HUES64 (cell line): ENCODE results near the gene LRRTM1.

Source experiments
- H3K27ac ChIP-seq: 2 replicates; pipeline ENCODE4 v1.7.0; 2013; ENCODE audit warnings: low read depth, low read length, inconsistent platforms
- H3K27me3 ChIP-seq: 2 replicates; pipeline ENCODE4 v1.6.1; 2013; ENCODE audit warnings: mild to moderate bottlenecking, low read length; ENCODE audit not compliant: insufficient read depth
- H3K36me3 ChIP-seq: 2 replicates; pipeline ENCODE4 v1.6.1; 2013; ENCODE audit warnings: mild to moderate bottlenecking, low read length; ENCODE audit not compliant: insufficient read depth
- H3K4me1 ChIP-seq: 2 replicates; pipeline ENCODE4 v1.6.1; 2013; ENCODE audit warnings: mild to moderate bottlenecking, low read length, moderate library complexity; ENCODE audit not compliant: insufficient read depth
- H3K4me3 ChIP-seq: 2 replicates; pipeline ENCODE4 v1.5.1; 2013; ENCODE audit warnings: mild to moderate bottlenecking, low read length, moderate library complexity
- H3K9ac ChIP-seq: 2 replicates; pipeline ENCODE4 v1.6.1; 2013; ENCODE audit warnings: mild to moderate bottlenecking, low read depth, low read length
- H3K9me3 ChIP-seq: 2 replicates; pipeline ENCODE4 v1.6.1; 2013; ENCODE audit warnings: low read depth, low read length; ENCODE audit not compliant: insufficient read depth
- WGBS: fragments of 150-250, 120-280 bp; methylation state at CpG from one replicate; pipeline ENCODE4 v1.1.7; 2013; ENCODE audit warnings: missing lambda C conversion rate; 5-methylcytosine and 5-hydroxymethylcytosine counted together

The LRRTM1 gene

DNA sequence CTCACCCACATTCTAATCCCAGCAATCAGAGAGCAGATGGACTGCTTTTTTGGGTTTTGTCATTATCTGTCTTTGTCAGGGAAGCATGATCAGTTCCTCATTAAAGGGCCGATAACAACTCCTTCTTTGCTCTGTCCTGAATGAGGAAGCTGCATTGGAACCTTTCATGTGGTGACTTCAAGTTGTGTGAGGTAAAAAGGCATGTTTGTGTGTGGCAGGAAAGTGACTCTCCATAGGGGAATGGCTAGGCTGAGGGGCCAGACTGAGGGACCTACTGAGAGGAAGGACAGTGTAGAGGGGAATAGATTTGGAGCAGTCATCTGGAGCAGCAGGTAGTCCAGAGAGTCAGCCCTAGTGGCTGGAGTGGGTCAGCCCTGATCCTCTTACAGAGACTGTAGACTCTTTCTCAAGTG lies 23.6 kb upstream of the LRRTM1 start:
- Histone ChIP-seq H3K9me3 (no peaks in the 10 kb centered on the region), H3K9ac (no peak overlapping the region), H3K27ac (no peak overlapping the region), H3K36me3 (no peaks in the 10 kb centered on the region), H3K4me1 (peaks cover 65% of the 10 kb centered on the region), H3K4me3 (no peak overlapping the region), H3K27me3 (peaks cover 4% of the 10 kb centered on the region)
- WGBS, result 92% methylated on average over 1 of the region's 1 CpG

DNA sequence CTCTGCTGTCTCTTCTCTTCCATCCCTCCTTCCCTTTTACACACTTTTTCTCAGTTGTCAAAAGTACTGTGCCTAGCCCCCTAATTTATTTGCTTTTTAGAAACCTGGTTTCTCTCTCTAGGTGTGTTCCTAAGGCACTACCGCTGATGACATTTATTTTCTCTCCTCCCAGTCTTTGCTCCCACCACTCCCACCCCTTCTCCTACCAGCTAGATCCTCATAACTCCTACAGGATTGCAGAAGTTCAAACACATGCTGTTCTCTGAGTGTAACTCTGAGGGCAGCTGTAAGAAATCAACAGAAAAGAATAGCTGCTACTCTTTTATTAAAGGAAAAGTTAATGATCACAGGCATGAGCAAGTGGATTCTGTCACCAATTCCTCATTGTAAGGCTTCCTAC lies 22.3 kb upstream of the LRRTM1 start:
- no peak overlapping the region for H3K9ac ChIP-seq
- 65% methylated on average over 1 of the region's 1 CpG for WGBS

DNA sequence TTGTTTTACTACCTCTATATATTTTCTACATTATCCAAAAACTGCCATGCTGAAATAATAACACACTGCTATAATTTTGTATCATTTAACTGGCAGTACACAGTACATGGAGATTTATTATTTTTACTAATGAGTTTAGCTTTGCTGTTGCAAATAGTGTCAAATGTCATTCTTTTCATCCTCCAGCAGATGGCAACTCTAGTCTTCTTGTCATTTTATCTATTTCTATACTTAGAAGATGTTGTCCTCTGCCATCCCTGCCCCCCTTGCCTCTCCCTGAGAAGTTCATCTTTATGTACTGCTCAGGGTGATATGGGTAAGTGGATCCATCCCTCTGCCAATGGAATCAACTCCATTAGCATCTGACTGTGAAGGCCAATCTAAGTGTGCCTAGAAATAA lies 21.7 kb upstream of the LRRTM1 start:
- Histone ChIP-seq H3K4me3 (no peak overlapping the region), H3K4me1 (peaks cover 78% of the 10 kb centered on the region), H3K27ac (no peak overlapping the region), H3K9ac (no peak overlapping the region), H3K36me3 (no peaks in the 10 kb centered on the region), H3K27me3 (peaks cover 22% of the 10 kb centered on the region), H3K9me3 (no peaks in the 10 kb centered on the region)

More for the DNA sequence above, 22.3 kb upstream of the LRRTM1 start:
- Histone ChIP-seq H3K27ac (no peak overlapping the region), H3K36me3 (no peaks in the 10 kb centered on the region), H3K27me3 (peaks cover 17% of the 10 kb centered on the region), H3K9me3 (no peaks in the 10 kb centered on the region), H3K4me1 (peaks cover 75% of the 10 kb centered on the region), H3K4me3 (no peak overlapping the region)

- Histone ChIP-seq H3K4me3 (0 out of 2 replicates have a peak overlapping the region, but pooled peaks have one; percentile 3), H3K27ac (peak overlapping the region; percentile 40; the same call in 1 of the 2 replicates)
Observed at GRCh38 chr2:80324525-80324924, 20.0 kb upstream of the LRRTM1 start.

DNA sequence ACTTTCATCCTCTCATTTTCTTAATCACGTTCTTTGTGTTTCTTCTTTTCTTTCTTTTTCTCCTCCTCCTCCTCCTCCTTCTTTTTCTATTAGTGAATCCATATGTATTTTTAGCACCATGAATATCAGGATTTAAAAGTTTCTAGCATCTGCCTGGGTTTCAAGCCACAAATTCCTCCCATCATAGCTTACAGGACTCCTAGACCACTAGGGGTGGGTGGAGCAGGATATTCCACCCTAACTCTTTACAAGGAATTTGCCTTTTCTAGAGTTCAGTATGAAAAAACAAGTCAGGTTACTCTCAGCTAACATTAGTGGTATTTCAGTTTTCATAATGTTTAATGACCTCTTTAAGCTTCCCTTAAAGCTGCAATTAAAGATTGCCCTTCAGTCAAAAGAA lies 19.1 kb upstream of the LRRTM1 start:
- WGBS, result 59% methylated on average over 1 of the region's 1 CpG
- Histone ChIP-seq H3K9me3 (no peaks in the 10 kb centered on the region), H3K27me3 (peaks cover 25% of the 10 kb centered on the region), H3K27ac (no peak overlapping the region), H3K4me1 (peaks cover 62% of the 10 kb centered on the region), H3K9ac (no peak overlapping the region), H3K4me3 (no peak overlapping the region), H3K36me3 (no peaks in the 10 kb centered on the region)

More at GRCh38 chr2:80324525-80324924, 20.0 kb upstream of the LRRTM1 start:
- 41% methylated on average over 3 of the region's 3 CpGs for WGBS
- Histone ChIP-seq H3K27me3 (peaks cover 25% of the 10 kb centered on the region), H3K9me3 (no peaks in the 10 kb centered on the region), H3K36me3 (no peaks in the 10 kb centered on the region), H3K4me1 (peaks cover 65% of the 10 kb centered on the region), H3K9ac (no peak overlapping the region)

DNA sequence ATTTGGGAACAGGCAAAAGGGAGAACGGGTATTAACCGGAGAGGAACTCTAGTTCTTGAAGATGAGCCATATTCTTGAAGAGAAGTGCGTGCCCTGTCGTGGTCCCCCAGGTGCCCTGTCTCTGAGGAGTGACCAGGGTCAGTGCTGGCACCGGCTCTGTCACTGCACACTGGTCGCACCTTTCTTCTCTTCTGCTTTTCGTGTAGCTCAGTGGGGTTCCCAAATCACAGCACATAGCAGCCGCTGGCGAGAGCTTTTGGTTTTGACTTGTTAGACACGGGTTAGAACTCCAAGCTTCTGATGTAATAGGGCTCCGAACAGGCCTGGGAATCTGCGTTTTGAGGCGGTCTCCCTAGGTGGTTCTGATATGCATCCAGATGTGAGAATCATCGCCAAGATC lies 18.4 kb upstream of the LRRTM1 start:
- Histone ChIP-seq H3K4me3 (0 out of 2 replicates have a peak overlapping the region, but pooled peaks have one; percentile 36), H3K27ac (no peak overlapping the region), H3K9ac (no peak overlapping the region), H3K36me3 (no peaks in the 10 kb centered on the region), H3K4me1 (peaks cover 56% of the 10 kb centered on the region), H3K27me3 (peaks cover 25% of the 10 kb centered on the region), H3K9me3 (no peaks in the 10 kb centered on the region)
- 93% methylated on average over 14 of the region's 14 CpGs for WGBS

DNA sequence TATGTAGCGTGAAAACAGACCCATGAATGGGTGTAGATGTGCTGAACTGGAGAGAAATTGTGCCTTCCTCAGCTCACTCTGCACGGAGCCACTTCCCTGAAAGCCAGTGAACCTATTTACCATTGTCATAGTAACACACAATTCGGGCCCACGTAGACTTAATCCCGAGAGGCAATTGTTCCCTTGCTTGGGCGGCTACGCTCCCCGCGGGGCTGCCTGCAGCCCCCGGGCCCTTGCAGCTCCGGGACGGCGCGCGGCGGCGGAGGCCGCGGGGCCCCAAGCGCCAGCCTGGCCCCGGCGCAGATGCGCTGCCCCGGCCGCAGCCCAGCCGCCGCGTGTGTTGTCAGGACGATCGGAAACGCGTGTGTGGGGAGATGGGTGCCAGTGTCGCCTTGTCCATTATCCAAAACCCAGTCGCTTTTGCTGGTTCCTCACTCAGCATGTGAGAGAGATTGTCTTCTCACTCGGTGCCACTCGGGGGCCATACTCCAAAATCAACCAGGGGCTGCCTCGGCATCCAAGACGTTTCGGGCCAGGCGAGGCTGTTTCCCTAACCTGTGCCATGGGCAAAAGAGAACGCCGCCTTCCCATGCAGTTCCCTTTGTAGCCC lies 17.9 kb upstream of the LRRTM1 start:
- Histone ChIP-seq H3K36me3 (no peaks in the 10 kb centered on the region), H3K9me3 (no peaks in the 10 kb centered on the region), H3K9ac (no peak overlapping the region; the same call in 1 of the 2 replicates), H3K4me3 (peak overlapping the region; percentile 36), H3K27ac (no peak overlapping the region), H3K27me3 (peaks cover 25% of the 10 kb centered on the region), H3K4me1 (peaks cover 55% of the 10 kb centered on the region)
- WGBS, result 90% methylated on average over 42 of the region's 42 CpGs

- Histone ChIP-seq H3K9me3 (no peaks in the 10 kb centered on the region), H3K9ac (no peak overlapping the region), H3K27me3 (no peaks in the 10 kb centered on the region), H3K27ac (no peak overlapping the region), H3K4me3 (no peak overlapping the region), H3K36me3 (no peaks in the 10 kb centered on the region), H3K4me1 (no peaks in the 10 kb centered on the region)
- WGBS, result 84% methylated on average over 5 of the region's 5 CpGs
Observed at GRCh38 chr2:80312282-80312839, 7.8 kb upstream of the LRRTM1 start.

DNA sequence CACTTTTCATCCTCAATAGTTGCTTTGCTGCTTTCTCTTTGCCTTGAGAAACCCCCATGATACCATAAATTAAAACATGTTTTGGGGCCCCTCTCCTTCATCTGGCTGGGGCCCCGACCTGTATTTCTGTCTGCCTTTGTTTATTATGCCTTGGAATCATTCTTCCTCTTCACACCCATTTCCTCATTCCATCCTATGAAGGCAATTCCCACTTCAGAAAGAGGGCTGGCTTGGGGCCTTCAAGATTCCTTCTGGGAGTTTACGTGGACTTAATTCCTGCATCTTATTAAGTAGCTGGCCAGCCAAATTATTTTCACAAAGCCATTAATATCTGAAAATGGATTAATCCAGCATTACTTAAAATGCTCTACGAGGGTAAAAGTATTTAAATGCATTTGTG lies 6.8 kb upstream of the LRRTM1 start:
- H3K4me1 ChIP-seq, result peaks cover 3% of the 10 kb centered on the region; the same call in 1 of the 2 replicates
- no peak overlapping the region for H3K27ac ChIP-seq
- H3K4me3 ChIP-seq, result no peak overlapping the region
- no peak overlapping the region for H3K9ac ChIP-seq
- H3K36me3 ChIP-seq, result no peaks in the 10 kb centered on the region
- H3K9me3 ChIP-seq, result no peaks in the 10 kb centered on the region
- WGBS, result 80% methylated on average over 2 of the region's 3 CpGs
- H3K27me3 ChIP-seq, result peaks cover 5% of the 10 kb centered on the region

GRCh38 chr2:80303006-80303908 lies 1.3 kb downstream of the LRRTM1 start:
- H3K27ac ChIP-seq, result no peak overlapping the region
- H3K4me1 ChIP-seq, result peaks cover 49% of the 10 kb centered on the region
- WGBS, result 56% methylated on average over 62 of the region's 64 CpGs
- H3K9me3 ChIP-seq, result no peaks in the 10 kb centered on the region
- peak overlapping the region; percentile 43 for H3K9ac ChIP-seq
- no peaks in the 10 kb centered on the region for H3K36me3 ChIP-seq
- peak overlapping the region; percentile 70 for H3K4me3 ChIP-seq
- peaks cover 65% of the 10 kb centered on the region for H3K27me3 ChIP-seq
